Measurements from ENCODE around the gene SRPX.
A peak's percentile ranks its signal among the peaks of the same experiment; 100 is the strongest.

The SRPX gene, protein sequence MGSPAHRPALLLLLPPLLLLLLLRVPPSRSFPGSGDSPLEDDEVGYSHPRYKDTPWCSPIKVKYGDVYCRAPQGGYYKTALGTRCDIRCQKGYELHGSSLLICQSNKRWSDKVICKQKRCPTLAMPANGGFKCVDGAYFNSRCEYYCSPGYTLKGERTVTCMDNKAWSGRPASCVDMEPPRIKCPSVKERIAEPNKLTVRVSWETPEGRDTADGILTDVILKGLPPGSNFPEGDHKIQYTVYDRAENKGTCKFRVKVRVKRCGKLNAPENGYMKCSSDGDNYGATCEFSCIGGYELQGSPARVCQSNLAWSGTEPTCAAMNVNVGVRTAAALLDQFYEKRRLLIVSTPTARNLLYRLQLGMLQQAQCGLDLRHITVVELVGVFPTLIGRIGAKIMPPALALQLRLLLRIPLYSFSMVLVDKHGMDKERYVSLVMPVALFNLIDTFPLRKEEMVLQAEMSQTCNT

GRCh38 chrX:38220415-38221390 lies at the start of gene SRPX:
Gene SRPX (minus strand): TSS chrX:38220871. CDS start chrX:38220792, 79 bp downstream.
- peak; percentile 5 for DNase-seq (ENCODE audit: low spot score)

DNA sequence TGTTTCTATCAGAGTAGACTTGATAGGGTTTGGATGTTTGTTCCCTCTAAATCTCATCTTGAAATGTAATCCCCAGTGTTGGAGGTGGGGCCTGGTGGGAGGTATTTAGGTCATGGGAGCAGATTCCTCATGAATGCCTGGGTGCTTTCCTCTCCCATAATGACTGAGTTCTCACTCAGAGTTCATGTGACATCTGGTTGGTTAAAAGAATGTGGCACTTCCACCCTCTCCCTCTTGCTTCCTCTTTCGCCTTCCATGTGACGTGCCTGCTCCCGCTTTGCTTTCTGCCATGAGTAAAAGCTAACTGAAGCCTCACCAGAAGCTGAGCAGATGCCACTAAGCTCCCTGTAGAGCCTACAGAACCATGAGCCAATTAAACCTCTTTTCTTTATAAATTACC lies 47.3 kb upstream of the SRPX start:
- no peak for DNase-seq (ENCODE audit: low spot score)

- no peak for DNase-seq (ENCODE audit: low spot score)
Observed at GRCh38 chrX:38262715-38263620, 42.3 kb upstream of the SRPX start.

- DNase-seq (ENCODE audit: low spot score) = no peak
Observed at GRCh38 chrX:38260231-38260630, 39.6 kb upstream of the SRPX start.

DNA sequence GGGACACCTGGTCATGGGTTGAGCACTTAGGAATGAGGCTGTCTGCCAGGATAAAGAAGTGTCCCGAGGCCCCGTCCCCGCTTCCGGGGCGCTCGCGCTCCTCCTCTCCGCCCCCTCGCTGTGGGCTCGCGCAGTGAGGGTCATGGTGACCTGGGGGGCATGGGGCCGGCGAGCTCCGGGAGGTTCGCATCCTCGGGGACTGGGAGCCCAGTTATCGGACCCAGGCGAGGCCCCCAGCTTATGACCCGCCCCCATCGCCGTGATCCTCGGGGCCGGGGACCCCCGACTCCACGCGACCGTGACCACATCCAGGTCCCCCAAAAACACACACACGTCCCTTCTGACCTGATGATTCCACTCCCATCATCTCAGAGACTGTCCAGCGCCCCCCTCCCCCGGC lies 35.3 kb upstream of the SRPX start:
- no peak for DNase-seq (ENCODE audit: low spot score)

DNA sequence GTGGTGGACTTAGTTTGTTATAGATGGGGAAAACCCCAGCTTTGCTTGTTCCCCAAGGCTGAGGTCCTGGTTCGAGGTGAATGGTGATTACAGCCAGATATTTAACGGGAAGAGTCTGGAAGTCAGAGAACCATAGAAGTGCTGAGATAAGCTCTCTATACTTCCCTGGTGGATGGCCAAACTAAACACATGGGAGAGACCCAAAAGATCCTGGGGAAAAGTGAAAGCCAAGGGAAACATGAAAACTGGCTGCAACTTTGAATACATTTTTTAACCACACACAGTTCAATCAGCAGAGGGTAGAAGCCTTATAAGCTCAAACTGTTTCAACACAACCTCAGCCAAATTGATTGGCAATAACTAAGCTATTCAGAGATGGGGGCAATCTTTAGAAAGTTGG lies 29.3 kb upstream of the SRPX start:
- no peak for DNase-seq (ENCODE audit: low spot score)

- DNase-seq (ENCODE audit: low spot score) = no peak
Observed at GRCh38 chrX:38247051-38247450, 26.4 kb upstream of the SRPX start.

DNA sequence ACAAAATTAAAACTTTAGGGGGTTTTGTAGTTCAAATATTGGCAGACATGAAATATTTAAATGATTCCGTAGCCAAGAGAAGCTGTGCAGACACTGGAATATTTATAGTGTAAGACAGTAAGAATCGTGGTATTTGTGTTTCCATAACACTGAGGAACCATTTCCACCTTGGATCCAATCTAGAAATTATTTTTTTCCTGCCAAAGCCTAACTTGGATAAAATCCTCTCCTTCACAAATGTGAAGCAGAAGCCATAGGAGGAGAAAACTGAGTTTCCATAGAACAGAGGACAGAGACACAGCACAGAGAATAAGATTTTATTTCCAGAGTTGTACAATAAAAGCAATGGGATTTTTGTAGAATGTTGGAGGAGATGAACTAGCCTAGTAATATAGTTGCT lies 19.9 kb upstream of the SRPX start:
- DNase-seq (ENCODE audit: low spot score) = no peak

DNA sequence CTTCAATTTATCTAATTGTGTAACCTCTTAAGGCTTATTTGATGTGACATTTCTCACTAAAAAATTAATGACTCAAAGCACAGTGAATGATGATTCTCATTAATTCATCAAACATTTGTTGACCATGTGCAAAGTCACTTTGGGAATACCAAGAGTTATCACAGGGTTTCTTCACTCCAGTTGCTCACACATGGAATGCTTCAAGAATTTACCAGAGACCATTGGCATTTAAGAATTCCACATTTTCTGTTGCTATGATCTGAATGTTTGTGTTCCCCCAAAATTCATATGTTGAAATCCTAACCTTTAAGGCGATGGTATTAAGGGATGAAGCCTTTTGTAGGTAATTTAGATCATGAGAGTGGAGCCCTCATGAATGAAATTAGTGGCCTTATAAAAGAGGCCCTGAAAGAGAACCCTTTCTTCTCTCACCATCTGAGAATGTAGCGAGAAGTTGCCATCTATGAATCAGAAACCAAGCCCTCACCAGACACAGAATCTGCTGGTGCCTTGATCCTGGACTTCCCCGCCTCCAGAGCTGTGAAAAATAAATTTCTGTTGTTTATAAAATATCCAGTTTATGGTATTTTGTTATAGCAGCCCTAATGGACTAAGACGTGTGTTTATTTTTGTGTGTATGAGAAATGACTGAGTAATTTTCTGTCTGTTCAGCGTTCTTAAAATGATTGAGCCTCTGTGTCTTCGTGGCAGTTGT lies 16.4 kb upstream of the SRPX start:
- DNase-seq (ENCODE audit: low spot score) = no peak

DNA sequence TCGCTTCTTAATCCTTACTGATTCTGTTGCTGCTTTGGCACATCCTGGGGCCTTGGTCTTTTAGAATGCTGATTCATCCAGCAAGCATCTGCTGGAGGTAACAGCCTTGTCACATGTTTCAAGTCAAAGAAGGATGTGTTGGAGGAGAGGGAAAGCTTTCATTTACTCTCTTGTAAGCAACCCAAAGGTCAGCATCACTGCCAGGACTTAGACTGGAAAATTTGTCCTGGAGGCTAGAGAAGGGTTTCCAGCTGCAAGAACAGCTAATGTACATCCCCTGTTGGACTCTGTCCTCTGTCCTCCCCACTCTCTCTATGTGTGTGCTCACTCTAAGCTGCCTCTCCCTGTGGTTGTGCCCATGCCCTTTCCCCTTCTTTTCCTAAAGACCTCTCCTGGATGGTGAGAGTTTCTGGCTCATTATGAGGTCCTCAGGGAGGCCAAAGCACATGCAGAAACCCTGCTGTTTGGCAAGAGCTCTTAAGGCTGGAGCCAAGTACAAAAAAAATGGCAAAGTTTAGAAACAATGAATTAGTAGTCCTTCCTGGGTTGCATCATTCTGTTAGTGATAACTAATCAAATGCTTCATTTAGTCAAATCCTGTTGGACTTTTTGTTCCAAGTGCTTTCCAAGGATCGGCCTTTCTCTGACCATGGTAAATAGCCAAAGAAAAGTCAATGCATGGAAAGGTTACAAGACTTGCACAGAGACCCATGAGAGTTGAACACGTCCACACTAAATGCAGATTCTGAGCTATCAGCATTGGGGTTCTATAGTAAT lies 13.4 kb upstream of the SRPX start:
- DNase-seq (ENCODE audit: low spot score) = peak; percentile 8

DNA sequence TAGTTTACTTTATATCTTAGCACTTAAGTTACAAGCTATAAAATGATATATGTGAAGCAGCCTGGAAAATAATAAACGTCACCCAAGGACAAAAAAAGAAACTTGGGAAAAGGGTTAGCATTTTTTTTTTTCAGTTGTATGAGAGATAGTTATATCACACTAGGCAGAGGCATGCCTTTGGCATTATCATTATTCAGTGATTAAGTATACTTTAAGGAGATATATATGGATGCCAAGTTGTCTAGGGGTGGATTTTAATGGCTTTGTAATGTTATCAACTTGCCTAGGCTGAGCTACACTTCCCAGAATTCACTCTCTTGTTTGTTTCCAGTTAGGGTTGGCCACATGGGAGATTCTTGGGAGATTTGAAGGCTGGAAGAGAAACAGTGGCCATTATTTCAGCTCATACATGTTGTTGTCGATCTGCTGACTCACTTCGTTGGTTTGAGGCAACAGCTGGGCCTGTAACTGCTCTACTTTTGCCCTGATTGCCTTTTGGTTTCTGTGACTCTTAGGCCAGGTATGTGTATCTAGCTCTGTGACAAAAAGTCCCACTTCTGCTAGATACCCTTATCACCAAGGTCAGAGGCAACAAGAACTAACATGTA lies 11.5 kb upstream of the SRPX start:
- no peak for DNase-seq (ENCODE audit: low spot score)

DNA sequence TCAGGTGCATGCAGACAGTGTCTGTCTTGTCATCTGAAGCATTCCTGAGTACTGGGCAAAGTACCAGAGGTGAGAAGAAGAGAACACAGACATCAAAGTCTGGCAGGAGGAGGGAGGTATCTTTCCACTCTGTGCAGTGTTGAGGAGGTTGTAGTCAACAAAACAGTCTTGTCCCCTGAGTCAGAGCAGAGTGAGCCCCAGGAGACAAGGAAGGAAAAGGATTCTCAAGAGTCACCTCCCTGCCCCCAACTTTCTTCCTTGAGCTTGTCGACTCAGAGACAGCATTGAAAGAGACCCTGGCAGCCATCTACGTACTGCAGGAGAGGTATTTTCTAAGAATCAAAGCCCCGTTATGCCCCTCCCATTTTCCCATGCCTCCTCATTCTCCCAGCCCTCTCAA lies 4.4 kb upstream of the SRPX start:
- no peak for DNase-seq (ENCODE audit: low spot score)

- DNase-seq (ENCODE audit: low spot score) = no peak
Observed at GRCh38 chrX:38224160-38224559, 3.5 kb upstream of the SRPX start.

DNA sequence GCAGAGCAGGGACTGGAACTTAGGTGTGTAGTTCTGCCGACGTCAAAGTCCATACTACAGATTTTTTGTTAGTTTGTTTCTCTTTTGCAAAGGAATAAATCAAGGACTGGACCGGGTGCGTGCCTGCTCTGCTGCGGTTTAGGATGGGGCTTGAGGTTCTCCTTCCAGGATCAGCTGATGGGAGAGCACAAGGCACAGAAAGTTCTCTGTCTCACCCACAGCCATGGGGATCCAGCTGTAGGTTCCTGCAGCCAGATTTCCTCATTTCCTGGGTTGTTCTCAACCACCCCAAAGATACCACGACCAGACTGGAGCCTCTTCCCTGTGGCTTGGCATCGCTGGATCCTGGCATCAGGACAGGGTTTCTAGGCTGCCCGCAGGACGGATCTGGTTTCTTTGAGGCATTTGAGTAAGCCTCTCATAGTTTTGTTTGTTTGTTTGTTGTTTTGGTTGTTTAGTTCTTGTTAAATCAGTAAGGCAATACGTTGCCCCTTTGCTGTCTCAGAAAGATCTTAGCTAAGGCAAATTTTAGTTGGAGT lies 789 bp upstream of the SRPX start:
- no peak for DNase-seq (ENCODE audit: low spot score)

DNA sequence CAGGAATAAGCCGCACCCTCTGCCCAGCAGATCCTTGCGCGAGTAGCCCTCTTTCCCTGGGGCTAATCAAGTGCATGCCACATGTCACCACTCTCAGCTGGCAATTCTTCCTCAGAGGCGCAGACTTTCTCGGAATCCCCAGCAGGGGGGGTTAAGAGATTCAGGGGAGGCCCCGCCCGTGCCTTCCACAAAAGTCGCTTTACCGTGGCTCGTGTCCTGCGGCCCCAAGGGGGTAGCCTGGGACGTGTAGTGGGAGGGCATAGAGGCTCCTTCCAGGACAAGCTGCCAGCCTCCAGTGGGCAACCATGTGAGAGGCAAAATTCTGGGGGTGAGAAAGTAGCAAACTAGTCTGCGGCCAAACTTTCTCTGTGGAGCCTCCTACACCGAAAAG lies 652 bp downstream of the SRPX start:
- DNase-seq (ENCODE audit: low spot score) = peak; percentile 36

- DNase-seq (ENCODE audit: low spot score) = no peak
Observed at GRCh38 chrX:38216642-38217041, 4.0 kb downstream of the SRPX start.

DNA sequence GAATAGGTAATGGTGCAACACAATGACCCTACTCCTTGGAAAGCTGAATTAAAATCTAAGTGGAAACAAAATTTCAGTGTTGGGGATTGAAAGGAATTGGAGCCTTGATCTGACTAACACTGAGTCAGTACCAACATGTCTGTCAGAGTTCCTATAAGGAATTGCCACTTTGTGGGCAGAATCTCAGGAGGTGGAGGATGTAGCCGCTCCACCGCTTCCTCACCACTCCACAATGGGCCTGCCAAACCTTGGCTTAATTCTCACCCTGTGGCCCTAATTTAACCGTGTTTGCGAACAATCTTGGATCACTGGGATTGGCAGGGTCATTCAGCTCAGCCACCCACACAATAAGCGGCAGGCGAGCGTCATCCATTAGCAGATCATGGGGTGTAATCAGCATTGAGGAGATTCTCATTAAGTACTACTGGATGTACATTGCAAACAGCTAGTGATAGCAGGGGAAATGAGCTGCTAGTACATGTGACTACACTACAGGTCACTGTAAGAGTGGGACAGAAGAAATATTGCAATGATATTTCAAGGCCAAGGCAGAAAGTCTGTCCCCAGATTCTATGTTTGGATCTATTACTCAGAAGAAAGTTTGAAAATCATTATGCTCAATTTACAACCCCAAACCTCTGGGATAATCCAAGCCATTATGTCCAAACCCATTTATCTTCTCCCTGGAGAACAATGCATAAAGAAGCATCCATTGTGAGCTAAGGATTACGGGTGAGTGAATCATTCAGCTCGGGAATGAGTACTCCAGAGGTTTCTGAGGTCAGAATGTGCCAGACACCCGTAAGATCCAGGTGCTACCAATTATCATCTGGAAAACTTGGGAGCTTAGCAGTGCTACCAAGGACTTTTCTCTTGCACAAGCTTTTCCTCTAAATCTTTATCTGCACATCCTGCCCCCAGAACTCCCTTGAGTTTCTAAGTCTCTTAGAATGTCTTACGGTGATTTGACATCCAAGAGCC lies 5.8 kb downstream of the SRPX start:
- DNase-seq (ENCODE audit: low spot score) = no peak

DNA sequence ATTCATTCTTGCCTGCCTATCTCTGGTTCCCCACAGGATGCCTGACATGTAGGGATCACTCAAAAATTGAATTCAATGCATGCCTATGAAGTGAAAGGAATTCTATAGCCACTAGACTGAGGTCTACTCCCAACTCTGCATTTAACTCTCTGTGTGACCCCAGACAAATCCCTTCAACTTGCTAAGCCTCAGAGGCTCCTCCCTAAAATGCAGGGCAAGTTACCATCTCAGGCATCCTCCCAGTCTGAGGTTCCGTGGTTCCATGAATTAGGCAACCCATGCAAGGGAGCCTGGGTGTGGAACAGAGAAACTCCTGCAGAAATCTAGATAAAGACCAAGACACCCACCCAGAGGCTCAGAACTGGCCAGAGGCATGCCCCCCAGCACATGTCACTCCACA lies 6.6 kb downstream of the SRPX start:
- no peak for DNase-seq (ENCODE audit: low spot score)
